ENCODE measurements around the gene DGKG.

Gene DGKG

DNA sequence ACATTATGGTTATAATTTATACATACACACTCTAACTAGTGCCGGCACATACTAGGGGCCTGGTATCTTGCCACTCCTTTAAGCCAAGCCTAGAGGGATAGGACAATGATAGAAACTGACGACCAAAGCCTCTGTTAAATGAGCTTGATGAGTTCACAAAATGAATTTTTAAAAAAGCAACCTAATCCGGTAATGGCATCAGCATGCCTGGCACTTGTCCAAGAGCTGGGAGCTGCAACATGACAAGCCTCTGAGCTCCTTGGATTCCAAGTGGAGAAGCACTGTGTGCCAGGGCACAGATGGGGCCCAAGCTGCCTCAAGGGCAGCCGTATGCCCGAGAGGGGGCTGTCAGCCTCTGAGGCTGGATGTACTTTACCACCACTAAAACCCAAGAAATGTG is 262.9 kb downstream of the DGKG start:
- DNase-seq: no peak

DNA sequence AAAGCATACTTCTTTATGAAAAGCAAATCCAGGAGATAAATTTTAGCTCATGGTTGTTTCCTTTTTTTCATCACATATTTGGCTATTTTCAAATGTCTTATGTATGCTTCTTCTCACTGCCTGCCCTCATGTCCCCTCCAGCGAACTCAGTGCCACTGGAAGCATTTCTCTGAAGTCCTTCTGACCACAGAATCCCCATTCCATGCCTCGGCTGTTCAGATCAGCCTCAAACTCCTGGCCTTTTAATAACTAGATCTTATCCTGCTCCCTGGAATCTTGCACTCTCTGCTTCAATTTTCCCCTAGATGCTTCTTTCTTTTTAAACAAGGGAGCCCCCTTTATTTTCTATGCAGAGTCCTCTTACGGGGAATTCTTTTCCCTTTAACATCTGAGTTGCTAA is 263.3 kb downstream of the DGKG start:
- DNase-seq: no peak

DNA sequence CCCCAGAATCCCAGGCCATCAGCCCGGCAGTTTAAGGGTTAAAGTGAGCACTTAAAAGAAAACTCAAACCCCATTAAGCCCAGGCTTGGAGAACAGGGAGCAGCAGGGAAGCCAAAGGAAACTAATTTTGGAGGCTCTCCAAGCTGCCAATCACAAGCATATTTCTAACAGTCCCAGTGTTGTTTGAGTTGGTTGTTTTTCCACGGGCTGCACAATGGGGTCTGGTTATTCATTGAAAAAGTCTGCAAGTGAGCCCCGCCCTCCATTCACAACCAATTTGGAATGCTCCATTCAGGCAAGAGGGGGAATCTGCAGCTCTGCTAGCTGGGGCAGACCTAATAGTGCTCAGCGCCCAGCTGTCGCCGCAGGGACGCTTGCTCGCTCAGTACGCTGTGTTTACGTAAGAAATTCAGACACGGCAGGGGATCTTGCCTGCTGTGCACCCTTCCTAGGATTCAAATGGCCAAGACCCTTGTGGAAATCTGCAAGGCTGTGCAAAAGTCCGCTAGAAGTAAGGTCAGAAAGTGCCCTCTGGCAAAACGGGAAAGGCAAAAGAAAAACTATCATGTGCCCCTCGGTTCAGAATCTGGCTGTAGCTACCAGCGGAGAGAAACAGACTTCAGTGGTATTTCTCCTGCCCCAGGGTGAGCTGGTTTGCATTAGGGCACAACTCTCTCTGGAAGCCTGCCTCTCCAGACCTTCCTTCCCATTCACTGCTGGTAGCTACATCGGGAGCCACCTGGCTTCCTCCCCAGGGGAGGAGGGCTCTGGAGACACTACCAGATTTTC is 264.2 kb downstream of the DGKG start:
- DNase-seq: no peak

DNA sequence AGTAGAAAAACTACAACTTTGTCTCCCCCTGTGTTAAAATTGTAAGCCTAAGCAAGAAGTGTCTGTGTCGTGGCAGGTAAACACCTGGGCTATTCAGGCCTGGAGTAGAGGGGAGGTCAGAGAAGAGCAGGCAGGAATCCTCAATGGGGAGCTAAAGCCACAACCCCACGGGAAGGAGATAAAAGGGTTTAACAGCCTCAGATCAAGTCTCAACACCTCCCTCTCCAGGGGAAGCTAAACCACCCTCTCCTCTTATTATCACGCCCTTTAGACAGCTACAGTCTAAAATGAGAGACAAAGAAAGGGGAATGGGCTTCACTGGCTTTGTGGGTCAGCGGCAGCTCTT is 264.7 kb downstream of the DGKG start:
- DNase-seq: no peak
